ENCODE results near the gene EIF4EBP2. TPM values are rescaled to one million over a fixed set of nuclear protein-coding genes. Genes with fewer than 3 reads are reported as not detected.
A peak's percentile ranks its signal among the peaks of the same experiment; 100 is the strongest.

EIF4EBP2 gene
- total RNA-seq, 1 experiment from 2014 or later, result 166 TPM

DNA sequence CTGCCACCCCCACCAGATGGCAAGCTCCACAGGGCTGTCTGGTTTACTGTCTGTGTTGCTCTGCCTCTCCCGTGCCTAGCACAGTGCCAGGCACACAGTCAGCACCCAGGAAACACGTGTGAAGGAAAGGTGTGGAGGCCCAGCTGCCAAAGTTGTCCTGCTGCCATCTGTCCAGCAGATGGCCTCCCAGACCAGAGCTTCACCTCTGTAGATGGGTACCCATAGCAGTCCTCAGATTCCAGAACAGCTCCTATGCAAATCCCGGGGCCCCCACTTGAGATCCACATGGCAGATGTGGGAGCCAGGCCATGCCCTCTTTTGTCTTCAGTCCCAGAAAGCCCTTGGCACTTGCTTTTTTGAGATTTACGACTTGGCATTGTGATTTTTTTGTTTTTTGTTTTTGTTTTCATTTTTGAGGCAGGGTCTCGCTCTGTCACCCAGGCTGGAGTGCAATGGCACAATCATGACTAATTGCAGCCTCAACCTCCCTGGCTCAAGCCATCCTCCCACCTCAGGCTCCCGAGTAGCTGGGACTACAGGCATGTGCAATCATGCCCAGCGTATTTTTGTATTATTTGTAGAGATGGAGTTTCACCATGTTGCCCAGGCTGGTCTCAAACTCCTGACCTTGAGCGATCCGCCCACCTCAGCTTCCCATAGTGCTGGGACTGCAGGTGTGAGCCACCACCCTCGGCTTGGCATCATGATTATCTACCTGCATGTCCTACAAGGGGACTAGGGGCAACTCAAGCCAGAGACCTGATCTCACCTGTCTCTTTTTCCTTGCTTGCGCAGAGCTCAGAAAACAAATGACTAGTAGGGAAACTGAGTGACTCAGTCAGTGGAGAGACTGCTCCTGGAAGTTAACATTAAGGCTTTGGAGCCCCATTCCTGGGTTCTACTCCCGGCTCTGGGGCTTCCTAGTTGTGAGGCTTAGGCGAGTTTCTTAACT lies 57.7 kb downstream of the EIF4EBP2 start:
- Mint-ChIP-seq H3K4me3 (ENCODE audit: unreplicated experiment) (no peak overlapping the region), H3K27me3 (ENCODE audit: insufficient read depth, unreplicated experiment) (no peaks in the 10 kb centered on the region), H3K27ac (ENCODE audit: unreplicated experiment) (no peak overlapping the region), H3K36me3 (ENCODE audit: insufficient read depth, unreplicated experiment) (no peaks in the 10 kb centered on the region), H3K4me1 (ENCODE audit: low read depth, unreplicated experiment) (peaks cover 11% of the 10 kb centered on the region), H3K9me3 (ENCODE audit: unreplicated experiment) (no peaks in the 10 kb centered on the region)
- Histone ChIP-seq H3K36me3 (ENCODE audit: control insufficient read depth, insufficient read depth, low read length) (no peaks in the 10 kb centered on the region), H3K4me3 (ENCODE audit: low read depth, low read length) (no peak overlapping the region), H3K4me1 (no peaks in the 10 kb centered on the region; the same call in 1 of the 2 replicates), H3K9me3 (no peaks in the 10 kb centered on the region), H3K27me3 (replicated peaks; ENCODE audit: control insufficient read depth, insufficient read depth, low read length) (no peaks in the 10 kb centered on the region)
- POLR2A ChIA-PET, result interaction anchor here (0.9 kb wide), 1 partner anchor 17 kb away, joined by 3 read pairs; the partner anchor contains the start of gene PALD1
- no TSS peak for BruUV-seq (replicated peaks)
- CTCF ChIA-PET, result interaction anchor here (0.5 to 2.6 kb wide), 28 partner anchors 9 to 855 kb away, joined by 3 to 25 read pairs (median 4); partner anchors contain the start of genes PALD1 and TYSND1
- TF ChIP-seq, protein P1, sequence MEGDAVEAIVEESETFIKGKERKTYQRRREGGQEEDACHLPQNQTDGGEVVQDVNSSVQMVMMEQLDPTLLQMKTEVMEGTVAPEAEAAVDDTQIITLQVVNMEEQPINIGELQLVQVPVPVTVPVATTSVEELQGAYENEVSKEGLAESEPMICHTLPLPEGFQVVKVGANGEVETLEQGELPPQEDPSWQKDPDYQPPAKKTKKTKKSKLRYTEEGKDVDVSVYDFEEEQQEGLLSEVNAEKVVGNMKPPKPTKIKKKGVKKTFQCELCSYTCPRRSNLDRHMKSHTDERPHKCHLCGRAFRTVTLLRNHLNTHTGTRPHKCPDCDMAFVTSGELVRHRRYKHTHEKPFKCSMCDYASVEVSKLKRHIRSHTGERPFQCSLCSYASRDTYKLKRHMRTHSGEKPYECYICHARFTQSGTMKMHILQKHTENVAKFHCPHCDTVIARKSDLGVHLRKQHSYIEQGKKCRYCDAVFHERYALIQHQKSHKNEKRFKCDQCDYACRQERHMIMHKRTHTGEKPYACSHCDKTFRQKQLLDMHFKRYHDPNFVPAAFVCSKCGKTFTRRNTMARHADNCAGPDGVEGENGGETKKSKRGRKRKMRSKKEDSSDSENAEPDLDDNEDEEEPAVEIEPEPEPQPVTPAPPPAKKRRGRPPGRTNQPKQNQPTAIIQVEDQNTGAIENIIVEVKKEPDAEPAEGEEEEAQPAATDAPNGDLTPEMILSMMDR (IDR thresholded peaks at IDR 0.05; ENCODE audit: insufficient read depth in 1 of 2, low read depth in 1 of 2, low read length in 1 of 2, severe bottlenecking in 1 of 2, unreplicated experiment in 1 of 2), result peak; percentile 97 to 99
- peak; percentile 76 to 81 for DNase-seq
- intact Hi-C loops (cut with micrococcal nuclease; ENCODE audit: unreplicated experiment), result loop anchor here (1.0 kb wide), 3 partner anchors 31 to 298 kb away; no protein-coding TSS in a partner anchor

DNA sequence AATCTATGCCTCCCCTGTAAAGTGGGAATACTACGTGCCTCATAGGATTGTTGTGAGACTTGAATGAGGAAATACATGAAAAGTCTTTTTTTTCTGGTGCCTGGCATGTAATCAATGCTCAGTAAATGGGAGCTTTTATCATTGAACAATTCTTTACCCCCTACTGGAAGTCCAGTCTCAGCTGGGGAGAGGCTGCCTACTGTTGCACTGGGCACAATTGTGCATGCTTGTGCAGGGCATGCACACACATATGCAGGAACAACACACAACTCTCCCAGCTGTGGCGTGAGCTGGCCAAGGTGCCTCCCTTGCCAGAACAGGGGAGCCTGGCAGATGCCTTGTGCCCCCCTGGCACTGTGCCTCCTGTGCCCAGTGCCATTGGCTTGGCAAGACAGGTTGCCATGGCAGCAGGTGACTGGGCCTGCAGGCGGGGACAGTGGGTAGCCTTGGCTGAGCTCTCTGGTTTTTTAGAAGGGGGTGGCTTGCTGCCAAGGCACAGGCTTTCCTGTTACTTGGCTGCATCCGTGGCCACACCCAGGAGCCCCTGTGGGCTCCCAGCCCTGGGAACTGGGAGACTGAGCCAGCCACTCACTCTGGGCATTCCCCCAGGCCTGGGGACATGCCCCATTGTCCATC lies 58.5 kb downstream of the EIF4EBP2 start:
- Mint-ChIP-seq H3K4me3 (ENCODE audit: unreplicated experiment) (no peak overlapping the region), H3K27me3 (ENCODE audit: insufficient read depth, unreplicated experiment) (peaks cover 3% of the 10 kb centered on the region), H3K27ac (ENCODE audit: unreplicated experiment) (no peak overlapping the region), H3K4me1 (ENCODE audit: low read depth, unreplicated experiment) (peaks cover 7% of the 10 kb centered on the region), H3K9me3 (ENCODE audit: unreplicated experiment) (no peaks in the 10 kb centered on the region), H3K36me3 (ENCODE audit: insufficient read depth, unreplicated experiment) (no peaks in the 10 kb centered on the region)
- Histone ChIP-seq H3K4me1 (no peaks in the 10 kb centered on the region), H3K9me3 (no peaks in the 10 kb centered on the region), H3K4me3 (ENCODE audit: low read depth, low read length) (no peak overlapping the region), H3K27me3 (replicated peaks; ENCODE audit: control insufficient read depth, insufficient read depth, low read length) (no peaks in the 10 kb centered on the region), H3K36me3 (ENCODE audit: control insufficient read depth, insufficient read depth, low read length) (no peaks in the 10 kb centered on the region)
- no peak for DNase-seq
- no TSS peak for BruUV-seq (replicated peaks)
- ChIA-PET POLR2A (no interaction called here), CTCF (interaction anchor here (1.0 to 2.6 kb wide), 6 partner anchors 11 to 83 kb away, joined by 3 to 25 read pairs (median 10); partner anchors contain the start of gene PALD1)
- TF ChIP-seq, protein P1 (IDR thresholded peaks at IDR 0.05; ENCODE audit: insufficient read depth in 1 of 2, low read depth in 1 of 2, low read length in 1 of 2, severe bottlenecking in 1 of 2, unreplicated experiment in 1 of 2), result no peak
- intact Hi-C loops (cut with micrococcal nuclease; ENCODE audit: unreplicated experiment), result no loop called here

DNA sequence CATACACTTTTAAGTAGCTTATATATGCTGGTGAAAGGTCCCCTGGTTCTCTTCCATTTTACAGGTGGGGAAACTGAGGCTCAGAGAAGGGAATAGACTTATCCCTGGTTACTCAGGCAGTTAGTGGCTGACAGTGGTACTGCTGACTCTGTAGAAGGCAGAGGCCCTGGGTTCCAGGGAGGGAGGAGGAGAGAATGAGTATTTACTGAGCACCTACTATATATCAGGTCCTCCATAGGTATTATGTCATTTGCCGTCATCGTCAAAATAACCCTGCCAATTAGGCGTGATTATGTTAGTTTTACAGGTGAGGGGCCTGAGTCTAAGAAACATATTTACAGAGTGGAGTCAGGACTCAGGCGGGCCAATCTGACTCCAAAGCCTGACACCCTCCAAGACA lies 61.3 kb downstream of the EIF4EBP2 start:
- no peaks in the 10 kb centered on the region for H3K9me3 Mint-ChIP-seq (ENCODE audit: unreplicated experiment)
- no peak overlapping the region for H3K4me3 Mint-ChIP-seq (ENCODE audit: unreplicated experiment)
- H3K9me3 ChIP-seq, result no peaks in the 10 kb centered on the region
- H3K4me1 ChIP-seq, result no peaks in the 10 kb centered on the region
- ChIA-PET CTCF (interaction anchor here (1.4 kb wide), 1 partner anchor 35 kb away, joined by 5 read pairs; no protein-coding TSS in a partner anchor), POLR2A (no interaction called here)
- H3K4me3 ChIP-seq (ENCODE audit: low read depth, low read length), result no peak overlapping the region
- peaks cover 4% of the 10 kb centered on the region for H3K27me3 Mint-ChIP-seq (ENCODE audit: insufficient read depth, unreplicated experiment)
- TF ChIP-seq, protein P1 (IDR thresholded peaks at IDR 0.05; ENCODE audit: insufficient read depth in 1 of 2, low read depth in 1 of 2, low read length in 1 of 2, severe bottlenecking in 1 of 2, unreplicated experiment in 1 of 2), result no peak
- intact Hi-C loops (cut with micrococcal nuclease; ENCODE audit: unreplicated experiment), result loop anchor here (1.0 kb wide), 1 partner anchor 12 kb away; no protein-coding TSS in a partner anchor
- DNase-seq, result no peak
- BruUV-seq (replicated peaks), result no TSS peak
- H3K27ac Mint-ChIP-seq (ENCODE audit: unreplicated experiment), result no peak overlapping the region
- peaks cover 7% of the 10 kb centered on the region for H3K4me1 Mint-ChIP-seq (ENCODE audit: low read depth, unreplicated experiment)
- H3K36me3 Mint-ChIP-seq (ENCODE audit: insufficient read depth, unreplicated experiment), result no peaks in the 10 kb centered on the region
- H3K36me3 ChIP-seq (ENCODE audit: control insufficient read depth, insufficient read depth, low read length), result no peaks in the 10 kb centered on the region
- no peaks in the 10 kb centered on the region for H3K27me3 ChIP-seq (replicated peaks; ENCODE audit: control insufficient read depth, insufficient read depth, low read length)
